Keratinocyte (primary cell): ENCODE data around the gene COQ4.

Experiments
- CTCF ChIP-seq, 3 experiments: IDR thresholded peaks in 1 of 3; conservative IDR thresholded peaks in 1 of 3; optimal IDR thresholded peaks in 1 of 3; 2 replicates in 2 of 3; 3 replicates in 1 of 3; pipeline versions ENCODE3 to v1.5.1; 2011; ENCODE audit warnings: low read length in 3 of 3, mild to moderate bottlenecking in 3 of 3, moderate library complexity in 2 of 3, control low read depth in 1 of 3, inconsistent platforms in 1 of 3; ENCODE audit not compliant: insufficient read depth in 2 of 3; ENCODE audit errors: extremely low read depth in 1 of 3
- EZH2 ChIP-seq: IDR thresholded peaks from one replicate; pipeline ENCODE4 v1.6.1; 2012; ENCODE audit warnings: inconsistent platforms, mild to moderate bottlenecking, low read length, moderate library complexity

GRCh38 chr9:128343855-128344254, 21.2 kb downstream of the COQ4 start:
- TF ChIP-seq CTCF (optimal IDR thresholded peaks at IDR 0.05 in 1 of 3, IDR thresholded peaks at IDR 0.05 in 1 of 3, conservative IDR thresholded peaks at IDR 0.05 in 1 of 3; ENCODE audit: extremely low read depth in 1 of 3, insufficient read depth in 2 of 3, low read length in 3 of 3) (no peak), EZH2 (no peak)
